HG02870 (cell line): ENCODE measurements around the gene CHMP4A.

ENCODE experiments used
- ATAC-seq: cut with Tn5 transposase; IDR thresholded peaks from one replicate; pipeline ENCODE4 v1.9.1; 2021; ENCODE audit warnings: mild to moderate bottlenecking, moderate library complexity; ENCODE audit not compliant: unreplicated experiment

The CHMP4A gene

GRCh38 chr14:24182110-24182882 lies 31.0 kb downstream of the CHMP4A start:
- no peak for ATAC-seq

DNA sequence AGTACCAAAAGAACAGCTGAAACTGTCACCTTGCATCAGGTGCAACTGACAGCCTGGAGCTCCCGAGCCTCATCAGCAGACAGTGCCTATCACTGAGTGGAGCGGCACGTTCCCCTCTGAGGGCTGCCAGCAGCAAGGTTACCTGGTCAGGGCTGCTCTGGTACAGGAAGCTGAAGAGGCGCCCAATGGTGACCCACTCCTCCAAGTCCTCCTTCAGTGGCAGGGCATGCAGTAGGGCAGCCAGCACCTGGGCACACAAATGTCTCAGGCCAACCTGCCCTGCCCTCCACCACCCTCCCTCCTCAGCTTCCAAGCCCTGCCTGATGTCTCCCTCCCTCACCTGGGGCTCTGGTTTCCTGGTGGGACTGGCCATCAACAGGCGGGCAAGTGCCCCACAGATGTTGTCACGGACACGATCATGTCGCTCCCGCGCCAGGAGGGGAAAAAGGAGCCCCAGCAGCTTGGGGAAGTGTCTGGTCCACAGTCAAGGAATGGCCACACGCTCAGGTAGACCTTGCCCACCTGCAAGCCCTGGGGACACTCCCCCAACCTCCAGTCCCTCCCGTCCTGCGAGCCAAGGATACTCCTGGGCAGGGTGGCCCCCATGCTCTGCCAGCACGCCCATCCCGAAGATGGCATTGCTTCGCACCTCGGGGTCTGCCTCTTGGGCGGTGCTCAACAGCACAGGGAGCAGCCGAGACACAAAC lies 31.8 kb downstream of the CHMP4A start:
- ATAC-seq, result no peak

DNA sequence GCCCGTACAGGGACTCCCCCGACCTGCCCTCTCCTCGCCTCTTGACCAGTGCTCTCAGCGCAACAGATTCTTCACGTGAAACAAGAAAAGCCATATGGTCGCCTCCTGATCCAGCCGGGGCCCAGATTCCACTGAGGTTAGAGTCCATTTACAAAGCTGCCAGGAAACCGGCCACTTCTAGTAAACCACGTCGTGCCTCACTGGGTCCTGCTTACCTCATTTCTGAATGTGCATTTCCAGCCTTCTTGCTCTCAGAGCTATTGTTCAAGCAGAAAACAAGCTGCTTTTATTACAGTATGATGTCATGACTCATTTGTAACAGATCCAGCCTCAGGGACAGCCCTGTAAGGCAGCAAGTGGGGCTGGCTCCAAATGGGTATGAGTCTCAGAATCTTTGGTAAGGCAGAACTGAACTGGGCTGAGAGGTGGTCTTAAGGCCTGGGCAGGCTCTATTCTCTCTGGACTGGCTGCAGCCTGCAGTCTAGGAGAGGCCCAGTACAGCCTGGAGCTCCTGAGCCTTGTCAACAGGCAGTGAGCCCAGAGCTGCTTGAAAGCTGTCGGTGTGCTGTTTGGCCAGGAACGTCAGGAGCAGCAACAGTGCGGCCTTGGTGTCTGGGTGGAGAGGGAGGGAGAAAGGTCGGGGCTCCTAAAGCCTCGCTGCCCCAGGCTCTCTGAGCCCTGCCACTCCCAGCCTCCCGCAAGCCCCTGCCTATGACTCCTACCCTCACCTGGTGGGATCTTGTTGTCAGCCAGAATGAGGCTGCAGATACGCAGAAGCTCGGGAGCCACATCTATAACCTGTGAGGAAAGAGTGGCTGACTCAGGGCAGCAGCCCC lies 33.1 kb downstream of the CHMP4A start:
- no peak for ATAC-seq

- no peak for ATAC-seq
Measured at GRCh38 chr14:24179294-24179960, 33.9 kb downstream of the CHMP4A start.

DNA sequence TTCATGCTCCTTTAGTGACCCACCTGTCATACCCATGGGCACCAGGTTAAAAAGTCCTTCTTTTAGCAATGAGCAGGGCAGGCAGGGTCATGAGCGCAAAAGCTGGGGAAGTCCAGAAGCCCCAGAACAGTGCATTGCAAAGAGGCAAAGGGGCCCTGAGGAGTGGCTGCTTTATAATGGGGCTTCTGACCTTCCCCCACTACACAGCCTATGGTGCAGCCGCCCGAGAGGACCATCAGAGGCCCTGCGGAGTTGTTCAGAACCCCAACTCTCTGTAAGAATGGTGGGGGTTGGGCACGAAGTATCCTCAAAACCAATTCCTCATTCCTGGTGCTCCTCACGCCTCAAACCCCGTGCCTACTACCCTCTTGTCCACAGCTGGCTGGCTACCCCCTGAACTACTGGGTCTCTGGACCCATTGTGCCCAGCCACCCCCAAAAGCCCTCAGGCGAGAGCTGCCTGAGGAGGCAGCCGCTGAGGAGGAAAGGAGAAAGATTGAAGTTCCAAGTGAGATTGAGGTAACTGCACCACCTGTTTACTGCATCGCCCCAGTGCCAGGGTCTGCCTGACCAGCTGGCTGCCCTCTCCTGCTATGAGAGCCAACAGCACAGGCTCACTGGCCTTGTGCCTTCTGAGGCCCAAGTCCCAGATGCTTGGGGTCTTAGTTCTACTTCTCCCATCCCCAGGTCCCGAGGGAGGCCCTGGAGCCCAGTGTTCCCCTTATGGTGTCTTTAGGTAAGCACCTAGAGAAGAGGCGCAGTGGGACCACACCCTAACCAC lies 34.7 kb downstream of the CHMP4A start:
- no peak for ATAC-seq

GRCh38 chr14:24177891-24178290 lies 35.4 kb downstream of the CHMP4A start:
- ATAC-seq, result no peak

DNA sequence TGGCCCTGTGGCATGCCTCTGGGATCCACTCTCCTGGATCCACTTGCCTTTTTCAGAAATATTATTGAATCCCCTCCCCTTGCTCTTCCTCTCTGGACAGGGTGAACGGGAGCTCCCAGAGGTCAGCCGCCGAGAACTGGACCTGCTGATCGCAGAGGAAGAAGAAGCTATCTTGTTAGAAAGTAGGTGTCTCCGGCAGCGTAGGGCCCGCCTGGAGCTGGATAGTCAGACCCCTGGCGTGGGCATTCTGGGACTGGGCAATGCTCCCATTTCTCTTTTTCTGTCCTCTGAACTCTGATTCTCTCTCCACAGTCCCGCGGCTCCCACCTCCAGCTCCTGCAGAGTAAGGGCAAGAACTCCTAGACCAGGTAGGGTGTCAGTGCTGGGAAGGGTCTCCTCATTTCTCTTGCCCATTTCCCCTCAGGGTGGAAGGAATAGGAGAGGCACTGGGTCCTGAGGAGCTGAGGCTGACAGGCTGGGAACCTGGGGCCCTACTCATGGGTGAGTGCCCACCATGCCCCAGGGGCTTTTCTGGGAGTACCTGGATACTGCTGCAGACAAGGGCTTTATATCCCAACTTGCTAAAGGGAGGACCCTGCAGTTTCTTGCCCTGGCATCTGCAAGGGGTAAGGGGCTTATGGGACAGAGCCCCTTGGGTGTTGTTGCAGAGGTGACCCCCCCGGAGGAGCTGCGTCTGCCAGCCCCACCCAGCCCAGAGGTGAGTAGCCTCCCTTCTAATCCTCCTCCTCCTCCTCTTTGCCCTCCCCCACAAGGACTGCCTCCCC lies 36.1 kb downstream of the CHMP4A start:
- ATAC-seq, result no peak

- no peak for ATAC-seq
Measured at GRCh38 chr14:24176599-24176998, 36.7 kb downstream of the CHMP4A start.

DNA sequence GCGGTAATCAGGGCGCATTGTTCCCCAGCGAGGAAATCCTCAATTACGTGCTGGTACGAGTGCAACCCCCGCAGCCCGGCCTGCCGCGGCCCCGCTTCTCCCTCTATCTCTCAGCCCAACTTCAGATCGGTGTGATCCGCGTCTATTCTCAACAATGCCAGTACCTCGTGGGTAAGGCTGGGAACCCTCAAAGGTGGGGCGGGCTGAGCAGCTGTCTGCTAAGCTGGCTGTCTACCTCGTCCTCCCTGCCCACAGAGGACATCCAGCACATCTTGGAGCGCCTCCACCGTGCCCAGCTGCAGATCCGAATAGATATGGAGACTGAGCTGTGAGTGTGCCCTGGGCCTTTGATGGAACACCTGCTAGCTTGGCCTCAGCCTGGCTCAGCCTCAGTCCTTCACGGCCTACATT lies 40.4 kb downstream of the CHMP4A start:
- ATAC-seq, result no peak

DNA sequence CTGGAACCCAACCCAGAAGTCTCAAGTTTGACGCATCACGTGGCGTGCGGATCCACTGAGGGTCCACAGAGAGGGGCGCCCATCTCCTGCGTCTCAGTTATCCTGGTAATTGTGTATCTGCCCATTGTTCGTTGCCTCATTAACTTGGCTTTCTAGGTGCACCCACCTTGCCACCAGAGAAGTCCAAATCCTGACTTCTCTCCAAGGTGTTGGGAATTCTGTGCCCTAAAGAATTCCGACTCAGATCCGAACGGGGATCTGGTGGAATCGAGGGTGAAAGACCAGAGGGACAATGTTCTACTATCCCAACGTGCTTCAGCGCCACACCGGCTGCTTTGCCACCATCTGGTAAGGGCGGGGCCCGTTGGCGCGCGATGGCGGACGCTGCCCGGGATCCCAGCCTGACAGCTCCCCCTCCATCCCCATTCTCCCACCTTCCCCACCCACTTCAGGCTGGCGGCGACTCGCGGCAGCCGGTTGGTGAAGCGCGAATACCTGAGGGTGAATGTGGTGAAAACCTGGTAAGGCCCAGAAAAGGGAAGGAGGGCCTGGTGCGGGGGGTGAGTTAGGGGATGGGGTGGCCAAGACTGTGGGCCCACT lies 40.9 kb downstream of the CHMP4A start:
- ATAC-seq, result no peak

DNA sequence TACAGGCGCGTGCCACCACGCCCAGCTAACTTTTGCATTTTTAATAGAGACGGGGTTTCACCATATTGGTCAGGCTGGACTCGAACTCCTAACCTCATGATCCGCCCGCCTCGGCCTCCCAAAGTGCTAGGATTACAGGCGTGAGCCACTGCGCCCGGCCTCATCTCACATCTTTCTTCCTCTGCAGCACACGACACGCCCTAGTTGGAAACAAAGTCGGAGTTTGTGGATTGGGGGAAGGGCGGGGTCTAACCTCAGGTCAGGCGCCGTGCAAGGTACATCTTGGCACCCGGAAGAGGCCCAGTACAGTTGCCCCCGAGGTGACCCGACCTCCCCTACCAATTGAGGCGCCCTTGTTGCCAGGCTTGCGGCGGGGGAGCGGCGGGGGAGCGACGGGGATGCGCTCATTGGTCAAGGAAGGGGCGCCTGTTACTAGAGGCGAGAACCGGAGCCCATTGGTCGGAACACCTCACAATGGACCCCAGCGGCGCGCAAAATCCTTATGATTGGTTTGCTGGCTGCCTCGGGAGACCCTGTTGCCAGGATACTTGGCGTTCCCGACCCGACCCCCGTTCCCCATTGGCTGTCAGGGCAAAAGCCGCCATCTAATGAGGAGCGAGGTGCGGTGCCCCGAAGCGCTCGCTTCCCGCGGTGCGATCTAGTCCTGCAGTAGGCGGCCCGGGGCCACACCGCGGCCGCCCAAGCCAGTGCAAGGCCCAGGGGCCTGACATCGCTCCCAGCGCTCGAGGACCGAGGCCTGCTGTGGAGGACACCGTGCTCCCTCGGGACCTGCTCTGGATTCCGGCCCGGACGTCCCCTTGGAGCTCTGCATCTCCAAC lies 41.6 kb downstream of the CHMP4A start, which contains the start of gene REC8:
Gene REC8, plus strand, starts transcription at position 659 of the 839 bp plus-strand sequence. CDS start 473 bp downstream, outside the sequence.
- ATAC-seq, result no peak

- ATAC-seq, result no peak
Measured at GRCh38 chr14:24167469-24168114, 45.7 kb downstream of the CHMP4A start.

DNA sequence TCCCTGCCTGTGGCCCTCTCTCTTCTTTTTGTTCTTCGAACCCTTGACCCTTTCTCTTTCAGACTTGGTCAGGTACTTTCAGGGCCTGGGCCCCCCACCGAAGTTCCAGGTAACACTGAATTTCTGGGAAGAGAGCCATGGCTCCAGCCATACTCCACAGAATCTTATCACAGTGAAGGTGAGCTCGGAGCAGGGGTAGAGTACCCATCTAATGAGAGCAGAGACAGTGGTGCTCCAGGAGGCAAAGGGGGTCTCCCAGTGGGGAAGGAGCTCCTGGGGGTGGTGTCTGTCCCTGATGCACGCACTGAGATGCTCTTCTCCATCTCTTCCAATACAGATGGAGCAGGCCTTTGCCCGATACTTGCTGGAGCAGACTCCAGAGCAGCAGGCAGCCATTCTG lies 47.5 kb downstream of the CHMP4A start:
- no peak for ATAC-seq

- no peak for ATAC-seq
Measured at GRCh38 chr14:24164518-24164991, 48.7 kb downstream of the CHMP4A start.

GRCh38 chr14:24162093-24162492 lies 51.2 kb downstream of the CHMP4A start:
- ATAC-seq, result no peak

GRCh38 chr14:24160850-24161804 lies 52.2 kb downstream of the CHMP4A start, which contains the start of gene IRF9:
Gene IRF9, plus strand, starts transcription at chr14:24161265. Its CDS starts 880 bp downstream, at chr14:24162145.
- peak; percentile 92 for ATAC-seq
